Measurements from ENCODE around the gene NT5C2.

DNA sequence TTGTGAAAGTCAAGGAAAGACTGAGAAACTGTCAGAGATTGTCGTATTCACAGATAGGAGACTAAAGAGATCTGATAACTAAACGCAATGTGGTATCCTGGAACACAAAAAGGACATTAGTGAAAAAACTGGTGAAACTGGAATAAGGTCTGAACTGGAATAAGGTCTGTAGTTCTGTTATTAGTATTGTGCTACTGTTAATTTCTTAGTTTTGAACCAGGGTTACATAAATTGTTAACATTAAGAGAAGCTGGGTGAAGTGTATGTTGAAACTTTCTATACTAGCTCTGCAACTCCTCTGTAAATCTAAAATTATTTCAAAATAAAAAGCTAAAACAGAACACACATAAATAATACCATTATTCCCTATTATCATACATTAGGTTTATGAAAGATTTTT is 3.4 kb upstream of the NT5C2 start:
- TF ChIP-seq, protein P1, sequence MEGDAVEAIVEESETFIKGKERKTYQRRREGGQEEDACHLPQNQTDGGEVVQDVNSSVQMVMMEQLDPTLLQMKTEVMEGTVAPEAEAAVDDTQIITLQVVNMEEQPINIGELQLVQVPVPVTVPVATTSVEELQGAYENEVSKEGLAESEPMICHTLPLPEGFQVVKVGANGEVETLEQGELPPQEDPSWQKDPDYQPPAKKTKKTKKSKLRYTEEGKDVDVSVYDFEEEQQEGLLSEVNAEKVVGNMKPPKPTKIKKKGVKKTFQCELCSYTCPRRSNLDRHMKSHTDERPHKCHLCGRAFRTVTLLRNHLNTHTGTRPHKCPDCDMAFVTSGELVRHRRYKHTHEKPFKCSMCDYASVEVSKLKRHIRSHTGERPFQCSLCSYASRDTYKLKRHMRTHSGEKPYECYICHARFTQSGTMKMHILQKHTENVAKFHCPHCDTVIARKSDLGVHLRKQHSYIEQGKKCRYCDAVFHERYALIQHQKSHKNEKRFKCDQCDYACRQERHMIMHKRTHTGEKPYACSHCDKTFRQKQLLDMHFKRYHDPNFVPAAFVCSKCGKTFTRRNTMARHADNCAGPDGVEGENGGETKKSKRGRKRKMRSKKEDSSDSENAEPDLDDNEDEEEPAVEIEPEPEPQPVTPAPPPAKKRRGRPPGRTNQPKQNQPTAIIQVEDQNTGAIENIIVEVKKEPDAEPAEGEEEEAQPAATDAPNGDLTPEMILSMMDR (IDR thresholded peaks at IDR 0.05) = no peak
- no peak for TF ChIP-seq POLR2A (IDR thresholded peaks at IDR 0.05)
- no peak for TF ChIP-seq POLR2AphosphoS5 (IDR thresholded peaks at IDR 0.05)

All from sigmoid colon (tissue), 4 donors.